HepG2 (cell line): ENCODE results near the gene SAMD15. TPM values are rescaled to one million over a fixed set of nuclear protein-coding genes. Genes with fewer than 3 reads are reported as not detected.

ENCODE experiments used
- ATAC-seq: fragments of 200-7000 bp; cut with Tn5 transposase; 3 replicates; pipeline ENCODE4 v1.9.1; 2020; ENCODE audit warnings: mild to moderate bottlenecking, moderate library complexity
- BruUV-seq: library from RNA; stranded (reverse); fragments of 400-500 nt; replicated peaks from 2 replicates; lab custom pipeline; 2021; lab: Mats Ljungman, UMichigan
- CTCF ChIA-PET: fragments of 300-600 bp; formaldehyde crosslinking; extraction: SDS; loops from one replicate; lab custom pipeline; 2021; ENCODE audit warnings: low total read pairs, inconsistent platforms, low intra/inter-chr PET ratio; lab: Yijun Ruan, JAX
- POLR2A ChIA-PET: fragments of 350-600 bp; sonication (Branson Sonifier 250); formaldehyde crosslinking; loops from one replicate; lab custom pipeline; 2020; ENCODE audit warnings: antibody characterized with exemption, inconsistent platforms; lab: Yijun Ruan, JAX
- DNase-seq: peaks from one replicate; pipeline ENCODE4 v3.0.0-alpha.2; 2015; ENCODE audit warnings: low spot score
- FAIRE-seq: peaks from 3 replicates; lab custom pipeline; 2011; peaks lifted over from hg19 to GRCh38; lab: Jason Lieb, UNC
- H2AFZ ChIP-seq: one replicate; pipeline ENCODE4 v1.6.1; 2011; ENCODE audit warnings: low read length, inconsistent platforms
- H3K27ac ChIP-seq: fragments of 300-600 bp; 3 replicates; pipeline ENCODE4 v1.8.0; 2011; ENCODE audit warnings: mixed run types, mild to moderate bottlenecking, mixed read lengths, low read length, inconsistent platforms; ENCODE audit not compliant: insufficient read depth; ENCODE audit errors: extremely low read length
- H3K27me3 ChIP-seq, 2 experiments: fragments of 200-600 bp in 1 of 2; 2 replicates in 1 of 2; 3 replicates in 1 of 2; pipeline versions ENCODE4 v1.6.0 to v1.8.0; 2011; ENCODE audit warnings: low read length in 2 of 2, mild to moderate bottlenecking in 2 of 2, moderate library complexity in 2 of 2, inconsistent platforms in 1 of 2; ENCODE audit not compliant: insufficient read depth in 2 of 2, control insufficient read depth in 1 of 2
- H3K36me3 ChIP-seq, 2 experiments: fragments of 200-600 bp in 1 of 2; replicated peaks in 1 of 2; 2 replicates in 1 of 2; 3 replicates in 1 of 2; pipeline versions ENCODE4 v1.5.1 to v1.8.0; 2011; ENCODE audit warnings: low read length in 2 of 2, inconsistent platforms in 1 of 2; ENCODE audit not compliant: insufficient read depth in 2 of 2, control insufficient read depth in 1 of 2
- H3K4me1 ChIP-seq: 2 replicates; pipeline ENCODE4 v1.5.1; 2012; ENCODE audit warnings: low read length, inconsistent platforms; ENCODE audit not compliant: insufficient read depth
- H3K4me2 ChIP-seq: 2 replicates; pipeline ENCODE4 v1.6.0; 2011; ENCODE audit warnings: low read depth, low read length, inconsistent platforms
- H3K4me3 ChIP-seq, 3 experiments: fragments of 200-600 bp in 1 of 3; sonication (generic), shearing (Covaris generic) in 1 of 3; replicated peaks in 1 of 3; 2 replicates each; pipeline ENCODE4 v1.5.1; 2011 to 2016; ENCODE audit warnings: low read length in 3 of 3, inconsistent platforms in 2 of 3, low read depth in 2 of 3, mild to moderate bottlenecking in 2 of 3, control low read depth in 1 of 3, mixed read lengths in 1 of 3; ENCODE audit not compliant: insufficient read depth in 1 of 3
- H3K79me2 ChIP-seq: one replicate; pipeline ENCODE4 v1.6.1; 2011; ENCODE audit warnings: low read length, inconsistent platforms; ENCODE audit not compliant: insufficient read depth
- H3K9ac ChIP-seq: 2 replicates; pipeline ENCODE4 v1.6.0; 2011; ENCODE audit warnings: mild to moderate bottlenecking, low read depth, low read length, inconsistent platforms; ENCODE audit not compliant: insufficient read depth
- H3K9me3 ChIP-seq: 2 replicates; pipeline ENCODE4 v1.5.1; 2012; ENCODE audit warnings: mild to moderate bottlenecking, low read length
- H4K20me1 ChIP-seq: 2 replicates; pipeline ENCODE4 v1.6.0; 2011; ENCODE audit warnings: inconsistent platforms, mild to moderate bottlenecking, low read length, moderate library complexity; ENCODE audit not compliant: insufficient read depth
- CERS6 ChIP-seq: sonication (generic); formaldehyde crosslinking; IDR thresholded peaks from 2 replicates; pipeline ENCODE4 v1.5.0; 2020; ENCODE audit warnings: missing genetic modification reagents
- HOXA3 ChIP-seq: sonication (generic); formaldehyde crosslinking; IDR thresholded peaks from 2 replicates; pipeline ENCODE4 v1.5.0; 2020; ENCODE audit warnings: missing genetic modification reagents
- NKX3-1 ChIP-seq: sonication (generic); formaldehyde crosslinking; IDR thresholded peaks from 2 replicates; pipeline ENCODE4 v1.5.0; 2020; ENCODE audit warnings: missing genetic modification reagents
- ZBTB25 ChIP-seq: IDR thresholded peaks from 2 replicates; pipeline ENCODE4 v1.6.1; 2018; ENCODE audit warnings: missing genetic modification reagents
- ZFP90 ChIP-seq: sonication (generic); formaldehyde crosslinking; IDR thresholded peaks from 2 replicates; pipeline ENCODE4 v1.8.0; 2022; ENCODE audit warnings: missing genetic modification reagents, mild to moderate bottlenecking, inconsistent platforms, borderline replicate concordance
- ZSCAN22 ChIP-seq: sonication (generic); formaldehyde crosslinking; IDR thresholded peaks from 2 replicates; pipeline ENCODE4 v1.4.0; 2020; ENCODE audit warnings: mild to moderate bottlenecking, missing genetic modification reagents
- WGBS: methylation state at CpG from one replicate; pipeline ENCODE4 v1.1.6; 2017; ENCODE audit warnings: low lambda C conversion rate; 5-methylcytosine and 5-hydroxymethylcytosine counted together
- in situ Hi-C: cut with HindIII; loops from 2 replicates; pipeline ENCODE4 v1.10.0; 2017; ENCODE audit warnings: low pct_unique_long_range_greater_than_20kb; ENCODE audit not compliant: extremely low pct_ligation_motif_present
- intact Hi-C: fragments of 100-400 bp; cut with micrococcal nuclease; formaldehyde crosslinking; loops from one replicate; pipeline ENCODE4 v1.10.0; 2022; ENCODE audit not compliant: unreplicated experiment
- polyA plus RNA-seq, 8 experiments: library from polyadenylated mRNA; depleted of rRNA in 3 of 8; stranded (reverse) in 7 of 8; unstranded in 1 of 8; fragments of >200 nt; fragmentation: Illumina TruSeq in 4 of 8; extraction: Trizol in 4 of 8; gene quantifications; 2 replicates each; pipeline versions ENCODE4 v1.2.1 to v1.2.3, GENCODE V29; 2011 to 2016; ENCODE audit warnings: low read depth in 4 of 8, missing spikeins in 1 of 8, mixed read lengths in 1 of 8; ENCODE audit not compliant: insufficient read depth in 1 of 8
- total RNA-seq, 5 experiments: library from RNA; depleted of rRNA; stranded (reverse); fragments of >200 nt; fragmentation: Illumina TruSeq; extraction: Trizol; gene quantifications; 2 replicates each; pipeline ENCODE4 v1.2.3, GENCODE V29; 2016; ENCODE audit warnings: low read depth in 1 of 5

SAMD15 gene
- total and polyA plus RNA-seq, 2 of the 13 experiments (the other 11 are each of a cell fraction or from before 2014, with no cell fraction given) = 0.09 to 1.3 TPM

- intact Hi-C loops (no loop called here), in situ Hi-C loops (no loop called here)
- ATAC-seq (no peak), DNase-seq (no peak), FAIRE-seq (no peak)
- no peaks in the 10 kb centered on the region for H3K27me3 ChIP-seq
- POLR2A ChIA-PET = no interaction called here
- peaks cover 6 to 23% of the 10 kb centered on the region in 2 experiments for H3K36me3 ChIP-seq
- TF ChIP-seq CERS6 (no peak), ZSCAN22 (CRISPR knock-in tag) (no peak), NKX3-1 (CRISPR knock-in tag) (no peak), HOXA3 (no peak), ZBTB25 (CRISPR knock-in tag) (no peak), ZFP90 (CRISPR knock-in tag) (peak; percentile 81; the same call in 1 of the 2 replicates)
- H4K20me1 ChIP-seq = no peaks in the 10 kb centered on the region
- H3K9me3 ChIP-seq = no peaks in the 10 kb centered on the region
- no TSS peak for BruUV-seq
- H3K27ac ChIP-seq = no peak overlapping the region
- CTCF ChIA-PET = no interaction called here
- no peaks in the 10 kb centered on the region for H3K79me2 ChIP-seq
- H2AFZ ChIP-seq = no peak overlapping the region
- H3K4me3 ChIP-seq = no peak overlapping the region
- 98% methylated on average over 4 of the region's 4 CpGs for WGBS
- peaks cover 13% of the 10 kb centered on the region for H3K4me1 ChIP-seq
- no peak overlapping the region for H3K4me2 ChIP-seq
- H3K9ac ChIP-seq = no peak overlapping the region
Observed at GRCh38 chr14:77340389-77340788, 36.8 kb upstream of the SAMD15 start.
